ENCODE data around the gene PARD3B.

DNA sequence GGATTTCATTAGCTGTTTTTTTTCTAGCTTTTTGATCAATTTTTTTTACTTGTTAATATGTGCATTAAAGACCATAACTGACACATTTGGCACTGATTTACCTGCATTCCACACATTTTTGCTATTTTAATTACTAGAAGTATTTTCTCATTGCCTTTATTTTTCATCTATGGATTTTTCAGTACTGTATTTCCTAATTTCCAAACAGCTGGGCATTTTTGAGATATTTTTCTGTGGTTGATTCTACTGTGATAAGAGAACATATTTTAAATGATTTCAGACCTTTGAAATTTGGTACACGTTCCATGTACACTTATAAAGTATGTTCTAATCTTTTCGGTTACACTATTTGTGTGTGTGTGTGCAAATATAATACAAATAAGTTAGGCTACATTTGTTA is 135.3 kb downstream of the PARD3B start:
- TF ChIP-seq CTCF (conservative IDR thresholded peaks at IDR 0.05; ENCODE audit: low read depth, low read length) (no peak), EZH2 (IDR thresholded peaks at IDR 0.05; ENCODE audit: low read length, unreplicated experiment) (no peak)

Data from PC-3 (cell line).